Inferior parietal cortex (tissue), 1 donor: ENCODE measurements around the gene ADK.
"Not testable (repeated sequence)": the region's sequence is repeated elsewhere in the genome, so short reads cannot be mapped to it uniquely, and the experiment has no call there.

Experiments
- DNase-seq: peaks from one replicate; pipeline ENCODE4 v3.0.0-alpha.2; 2016; ENCODE audit errors: extremely low spot score

ADK gene

DNA sequence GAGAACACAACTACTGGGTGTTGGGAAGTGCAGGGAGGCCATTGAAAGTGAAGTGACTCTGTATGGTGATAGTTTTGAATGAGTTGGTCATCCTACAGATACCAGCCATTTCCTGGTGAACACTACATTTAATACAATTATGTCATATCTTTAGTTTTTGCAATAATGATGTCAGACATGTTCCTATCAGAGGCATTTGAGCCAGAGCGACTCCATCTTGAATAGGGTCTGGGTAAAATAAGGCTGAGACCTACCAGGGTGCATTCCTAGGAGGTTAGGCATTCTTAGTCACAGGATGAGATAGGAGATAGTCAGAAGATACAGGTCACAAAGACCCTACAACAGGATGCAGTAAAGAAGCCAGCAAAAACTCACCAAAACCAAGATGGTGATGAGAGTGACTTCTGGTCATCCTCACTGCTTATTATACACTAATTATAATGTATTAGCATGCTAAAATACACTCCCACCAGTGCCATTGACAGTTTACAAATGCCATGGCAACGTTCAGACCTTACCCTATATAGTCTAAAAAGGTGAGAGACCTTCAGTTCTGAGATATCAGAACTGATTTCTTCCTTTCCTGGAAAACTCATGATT lies 28.2 kb downstream of the ADK start:
- DNase-seq: no peak

DNA sequence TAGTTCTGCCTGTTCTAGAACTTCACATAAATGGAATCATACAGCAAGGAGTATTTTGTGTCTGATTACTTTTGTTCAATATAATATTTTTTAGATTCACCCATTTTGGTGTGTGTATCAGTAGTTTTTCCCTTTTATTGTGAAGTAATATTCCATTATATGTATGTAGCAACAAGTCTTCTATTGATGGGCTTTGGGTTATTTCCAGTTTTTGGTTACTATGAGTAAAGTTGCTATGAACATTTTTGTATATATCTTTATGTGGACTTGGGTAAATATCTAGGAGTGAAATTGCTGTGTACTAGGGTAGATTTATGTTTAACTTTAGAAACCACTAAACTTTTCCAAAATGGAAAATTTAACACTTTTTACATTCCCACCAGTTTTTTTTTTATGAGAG lies 35.7 kb downstream of the ADK start:
- no peak for DNase-seq

DNA sequence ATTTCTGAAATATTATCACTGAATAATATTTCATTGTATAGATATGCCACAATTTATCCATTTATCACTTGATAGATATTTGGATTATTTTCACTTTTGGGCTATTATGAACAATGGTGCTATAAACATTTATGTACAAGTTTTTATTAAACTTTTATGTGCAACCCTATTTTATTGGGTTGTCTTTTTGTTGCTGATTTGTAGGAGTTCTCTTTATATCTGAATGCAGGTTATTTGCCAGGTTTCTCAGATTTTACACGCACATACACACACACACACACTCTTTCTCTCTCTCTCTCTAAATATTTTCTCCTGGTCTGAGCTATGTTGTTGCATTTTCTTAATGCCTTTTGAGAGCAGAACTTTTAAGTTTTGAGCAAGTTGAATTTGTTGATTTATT lies 36.2 kb downstream of the ADK start:
- no peak for DNase-seq

DNA sequence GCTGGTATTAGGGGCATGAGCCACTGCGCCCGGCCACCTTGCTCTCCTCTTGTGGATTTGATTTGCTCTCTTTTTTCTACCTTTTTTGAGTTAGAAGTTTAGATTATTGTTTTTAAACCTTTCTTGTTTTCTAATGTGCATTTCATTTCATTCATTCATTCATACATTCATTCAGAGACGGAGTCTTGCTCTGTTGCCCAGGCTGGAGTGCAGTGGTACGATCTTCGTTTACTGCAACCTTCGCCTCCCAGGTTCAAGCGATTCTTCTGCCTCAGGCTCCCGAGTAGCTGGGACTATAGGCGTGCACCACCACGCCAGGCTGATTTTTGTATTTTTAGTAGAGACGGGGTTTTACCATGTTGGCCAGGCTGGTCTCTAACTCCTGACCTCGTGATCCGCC lies 37.6 kb downstream of the ADK start:
- not testable (repeated sequence) for DNase-seq

DNA sequence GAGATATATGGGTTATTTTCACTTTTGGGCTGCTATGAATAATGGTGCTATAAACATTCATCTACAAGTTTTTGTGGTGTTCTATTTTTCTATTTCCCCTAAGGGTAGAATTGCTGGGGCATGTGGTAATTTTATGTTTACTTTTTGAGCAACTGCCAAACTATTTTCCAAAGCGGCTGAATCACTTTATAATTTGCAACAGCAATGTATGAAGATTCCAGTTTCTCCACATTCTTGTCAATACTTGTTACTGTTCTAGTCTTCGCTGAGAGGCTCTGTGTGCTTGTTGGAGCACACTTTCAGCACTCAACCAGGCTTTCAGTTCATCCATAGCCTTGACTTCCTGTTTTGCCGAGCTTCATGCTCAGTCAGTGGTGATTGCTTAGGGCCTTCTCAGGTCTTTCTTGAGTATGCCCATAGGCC lies 39.0 kb downstream of the ADK start:
- peak; percentile 45 for DNase-seq

DNA sequence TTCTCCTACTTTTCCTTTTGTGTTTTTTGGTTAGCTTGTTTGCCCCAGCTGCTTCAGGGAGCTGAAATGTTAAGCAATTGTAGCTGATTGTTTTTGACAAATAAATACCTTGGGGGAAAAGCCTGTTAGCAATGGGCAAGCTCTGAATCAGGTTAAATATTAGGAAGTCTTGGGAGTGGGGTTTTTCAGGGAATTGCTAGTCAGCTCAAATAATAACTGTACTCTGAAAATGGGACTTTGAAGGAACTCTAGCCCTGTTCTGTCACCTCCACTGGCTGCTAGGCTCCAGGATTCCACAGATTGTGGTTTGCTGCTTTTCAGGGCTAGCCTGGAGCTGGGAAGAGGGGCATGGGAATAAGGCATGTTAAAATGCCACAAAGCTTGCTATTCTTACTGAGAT lies 39.5 kb downstream of the ADK start:
- DNase-seq: no peak

DNA sequence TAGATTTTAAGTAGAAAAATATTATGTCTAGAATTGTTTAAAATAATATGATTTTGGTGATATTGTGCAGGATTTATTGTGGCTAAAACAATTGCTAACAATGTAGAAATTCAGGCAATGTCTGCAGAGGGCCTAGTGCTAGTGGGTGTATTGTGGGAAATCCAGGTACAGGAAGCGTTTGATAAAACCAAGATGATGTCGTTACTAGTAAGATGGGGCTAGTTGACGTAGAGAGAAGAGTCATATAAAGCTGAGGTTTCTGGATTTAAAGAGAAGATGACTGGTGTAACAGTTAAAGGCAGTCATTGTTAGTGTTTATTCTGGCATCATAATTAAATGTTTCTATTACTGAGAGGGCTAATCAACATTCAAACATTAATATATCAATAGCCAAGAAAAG lies 43.5 kb downstream of the ADK start:
- DNase-seq: no peak

DNA sequence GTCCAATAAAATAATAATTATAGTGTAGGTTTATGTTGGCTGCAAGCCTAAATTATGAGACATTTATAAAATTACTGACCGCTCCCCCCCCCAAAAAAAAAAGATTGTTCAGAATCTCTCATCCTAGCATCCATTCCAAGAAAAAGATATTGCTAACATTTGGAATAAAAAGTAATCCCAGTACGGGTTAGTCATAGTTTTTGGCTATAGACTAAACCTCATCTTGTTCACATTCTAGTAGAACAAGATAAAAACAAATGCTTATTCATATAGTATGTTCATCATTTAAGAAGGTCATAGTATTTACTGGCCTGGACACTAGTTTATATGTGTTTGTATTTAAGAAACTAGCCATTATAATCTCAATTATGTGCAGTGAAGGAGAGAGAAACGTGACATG lies 44.0 kb downstream of the ADK start:
- no peak for DNase-seq

DNA sequence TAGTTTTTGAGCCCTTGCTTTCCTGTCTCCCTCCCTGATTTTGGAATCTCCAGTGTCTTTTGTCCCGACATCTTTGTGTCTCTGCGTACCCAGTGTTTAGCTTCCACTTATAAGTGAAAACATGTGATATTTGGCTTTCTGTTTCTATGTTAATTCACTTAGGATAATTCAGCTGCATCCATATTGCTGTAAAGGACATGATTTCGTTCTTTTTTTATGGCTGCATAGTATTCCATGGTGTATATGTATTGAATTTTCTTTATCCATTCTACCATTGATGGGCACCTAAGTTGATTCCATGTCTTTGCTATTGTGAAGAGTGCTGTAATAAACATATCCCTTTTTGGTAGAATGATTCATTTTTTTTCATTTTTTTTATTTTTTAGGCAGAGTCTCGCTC lies 48.3 kb downstream of the ADK start:
- DNase-seq: no peak

DNA sequence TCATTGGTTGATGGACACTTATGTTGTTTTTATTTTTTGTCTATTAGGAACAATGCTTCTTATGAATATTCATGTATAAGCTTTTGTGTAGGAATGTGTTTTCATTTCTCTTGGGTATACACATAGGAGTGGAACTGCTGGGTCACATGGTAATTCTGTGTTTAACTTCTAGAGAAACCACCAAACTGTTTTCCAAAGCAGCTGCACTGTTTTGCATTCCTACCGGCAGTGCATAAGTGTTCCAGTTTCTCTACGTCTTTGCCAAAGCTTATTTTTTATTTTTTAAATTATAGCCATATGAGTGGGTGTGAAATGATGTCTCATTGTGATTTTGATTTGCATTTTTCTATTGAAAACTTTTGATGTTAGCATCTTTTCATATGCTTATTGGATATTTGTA lies 51.3 kb downstream of the ADK start:
- no peak for DNase-seq

DNA sequence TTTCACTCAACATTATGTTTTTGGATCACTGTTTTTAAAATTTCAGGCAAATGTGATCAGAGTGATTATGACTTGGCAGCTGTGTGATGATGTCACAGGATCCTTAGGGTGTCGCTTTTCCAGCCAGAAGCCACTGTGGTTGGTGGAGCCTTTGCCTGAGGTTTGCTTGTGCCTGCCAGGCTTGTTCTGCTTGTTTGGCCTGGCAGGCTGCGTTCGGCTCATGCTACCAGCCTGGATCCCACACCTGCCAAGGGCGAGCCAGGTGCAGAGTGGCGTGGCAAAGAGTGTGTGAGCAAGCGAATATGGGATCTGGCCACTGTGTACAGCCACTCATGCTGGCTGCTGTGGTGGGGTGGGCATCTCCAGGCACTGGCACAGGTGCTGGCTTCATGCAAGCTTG lies 55.7 kb downstream of the ADK start:
- no peak for DNase-seq

DNA sequence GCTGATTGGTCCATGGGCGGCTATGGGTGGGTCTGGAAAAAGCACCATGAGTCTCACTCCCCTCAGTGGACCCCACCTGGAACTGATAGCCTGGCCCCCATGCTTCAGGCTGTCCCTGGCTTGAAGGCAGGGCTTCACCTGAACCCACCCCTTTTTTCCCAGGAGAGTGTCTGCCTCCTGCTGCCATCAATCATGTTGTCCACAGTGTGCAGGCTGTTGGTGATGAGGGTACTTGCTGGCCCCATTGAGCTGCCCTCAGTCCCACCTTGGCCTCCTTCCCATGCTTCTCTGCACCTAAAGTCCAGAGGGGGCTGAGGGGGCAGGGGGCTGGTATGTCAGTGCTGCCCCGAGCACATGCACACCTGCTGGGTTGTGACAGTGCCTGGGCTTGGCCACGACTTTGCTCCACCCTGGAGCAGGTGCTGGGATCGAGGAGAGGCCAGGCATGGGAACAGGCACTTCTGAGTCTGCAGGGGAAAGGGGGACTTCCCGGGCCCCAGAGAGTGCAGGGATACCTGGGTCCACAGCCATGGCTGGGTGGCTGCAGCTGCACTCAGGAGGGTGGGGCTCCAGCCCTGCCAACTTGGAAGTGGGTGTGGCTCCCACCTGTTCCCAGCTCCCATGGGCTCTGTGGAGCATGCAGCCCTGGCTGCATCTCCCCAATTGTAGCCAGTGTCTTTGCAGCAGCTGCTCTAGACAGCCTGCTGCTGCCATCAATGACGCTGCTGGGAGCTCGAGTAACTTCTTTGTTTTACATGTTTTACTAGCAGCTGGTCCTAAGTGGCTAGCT lies 56.9 kb downstream of the ADK start:
- DNase-seq: no peak

DNA sequence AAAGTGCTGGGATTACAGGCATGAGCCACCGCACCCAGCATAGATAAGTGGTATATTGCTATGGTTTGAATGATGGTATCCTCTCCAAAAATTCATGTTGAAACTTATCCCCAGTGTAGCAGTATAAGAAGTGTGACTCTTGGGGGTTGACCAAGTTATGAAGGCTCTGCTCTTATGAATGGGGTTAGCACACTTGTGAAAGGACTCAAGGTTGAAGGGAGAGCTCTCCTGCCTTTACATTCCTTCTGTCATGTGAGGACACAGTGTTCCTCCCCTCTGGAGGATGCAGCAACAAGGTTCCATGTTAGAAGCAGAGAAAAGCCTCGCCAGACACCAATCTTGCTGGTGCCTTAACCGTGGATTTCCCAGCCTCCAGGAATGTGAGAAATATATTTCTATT lies 58.0 kb downstream of the ADK start:
- DNase-seq: no peak

DNA sequence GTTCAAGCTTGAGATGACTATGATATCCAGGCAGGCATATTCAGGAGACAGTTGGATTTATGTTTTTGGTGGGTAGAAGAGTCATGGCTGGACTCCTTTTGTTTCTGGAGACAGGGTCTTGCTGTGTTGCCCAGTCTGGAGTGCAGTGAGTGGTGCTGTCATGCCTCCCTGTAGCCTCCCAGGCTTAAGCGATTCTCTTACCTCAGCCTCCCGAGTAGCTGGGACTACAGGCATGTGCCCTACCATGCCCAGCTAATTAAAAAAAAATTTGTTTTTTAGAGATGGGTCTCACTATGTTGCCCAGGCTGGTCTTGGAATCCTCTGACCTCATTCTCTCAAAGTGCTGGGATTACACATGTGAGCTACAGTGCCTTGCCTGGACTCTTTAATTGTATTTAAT lies 62.0 kb downstream of the ADK start:
- no peak for DNase-seq

DNA sequence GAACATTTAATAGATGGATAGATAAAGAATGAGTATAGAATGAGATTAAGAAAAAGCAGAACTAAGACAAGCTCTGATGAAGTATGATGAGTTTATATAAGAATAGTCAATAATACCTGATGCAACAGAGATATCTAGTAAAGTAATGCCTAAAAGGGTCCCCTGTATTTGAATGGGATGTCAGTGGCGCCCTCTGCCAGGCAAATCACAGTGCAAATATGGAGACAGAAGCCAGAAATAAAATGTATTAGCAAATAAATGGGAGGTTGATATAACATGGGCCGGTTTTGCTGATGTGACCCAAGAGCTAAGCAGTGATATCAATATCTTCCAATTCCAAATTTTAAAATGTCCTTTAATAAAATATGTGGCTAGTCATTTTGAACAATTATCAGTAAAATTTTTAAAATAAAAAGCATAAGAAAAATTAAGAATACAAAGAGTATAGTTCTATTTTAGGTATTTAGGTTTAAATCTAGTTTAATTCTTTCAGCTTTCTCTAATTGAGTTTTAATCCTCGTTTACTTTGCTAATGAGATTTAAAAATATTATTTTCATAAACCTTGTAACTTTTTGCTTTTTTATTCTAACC lies 62.6 kb downstream of the ADK start:
- no peak for DNase-seq

DNA sequence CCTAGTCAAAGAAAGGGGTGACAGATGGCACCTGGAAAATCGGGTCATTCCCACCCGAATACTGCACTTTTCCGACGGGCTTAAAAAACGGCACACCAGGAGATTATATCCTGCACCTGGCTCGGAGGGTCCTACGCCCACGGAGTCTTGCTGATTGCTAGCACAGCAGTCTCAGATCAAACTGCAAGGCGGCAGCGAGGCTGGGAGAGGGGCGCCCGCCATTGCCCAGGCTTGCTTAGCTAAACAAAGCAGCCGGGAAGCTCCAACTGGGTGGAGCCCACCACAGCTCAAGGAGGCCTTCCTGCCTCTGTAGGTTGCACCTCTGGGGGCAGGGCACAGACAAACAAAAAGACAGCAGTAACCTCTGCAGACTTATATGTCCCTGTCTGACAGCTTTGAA lies 66.1 kb downstream of the ADK start:
- DNase-seq: not testable (repeated sequence)

DNA sequence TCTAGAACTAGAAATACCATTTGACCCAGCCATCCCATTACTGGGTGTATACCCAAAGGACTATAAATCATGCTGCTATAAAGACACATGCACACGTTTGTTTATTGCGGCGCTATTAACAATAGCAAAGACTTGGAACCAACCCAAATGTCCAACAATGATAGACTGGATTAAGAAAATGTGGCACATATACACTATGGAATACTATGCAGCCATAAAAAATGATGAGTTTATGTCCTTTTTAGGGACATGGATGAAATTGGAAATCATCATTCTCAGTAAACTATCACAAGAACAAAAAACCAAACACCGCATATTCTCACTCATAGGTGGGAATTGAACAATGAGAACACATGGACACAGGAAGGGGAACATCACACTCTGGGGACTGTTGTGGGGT lies 71.4 kb downstream of the ADK start:
- not testable (repeated sequence) for DNase-seq

DNA sequence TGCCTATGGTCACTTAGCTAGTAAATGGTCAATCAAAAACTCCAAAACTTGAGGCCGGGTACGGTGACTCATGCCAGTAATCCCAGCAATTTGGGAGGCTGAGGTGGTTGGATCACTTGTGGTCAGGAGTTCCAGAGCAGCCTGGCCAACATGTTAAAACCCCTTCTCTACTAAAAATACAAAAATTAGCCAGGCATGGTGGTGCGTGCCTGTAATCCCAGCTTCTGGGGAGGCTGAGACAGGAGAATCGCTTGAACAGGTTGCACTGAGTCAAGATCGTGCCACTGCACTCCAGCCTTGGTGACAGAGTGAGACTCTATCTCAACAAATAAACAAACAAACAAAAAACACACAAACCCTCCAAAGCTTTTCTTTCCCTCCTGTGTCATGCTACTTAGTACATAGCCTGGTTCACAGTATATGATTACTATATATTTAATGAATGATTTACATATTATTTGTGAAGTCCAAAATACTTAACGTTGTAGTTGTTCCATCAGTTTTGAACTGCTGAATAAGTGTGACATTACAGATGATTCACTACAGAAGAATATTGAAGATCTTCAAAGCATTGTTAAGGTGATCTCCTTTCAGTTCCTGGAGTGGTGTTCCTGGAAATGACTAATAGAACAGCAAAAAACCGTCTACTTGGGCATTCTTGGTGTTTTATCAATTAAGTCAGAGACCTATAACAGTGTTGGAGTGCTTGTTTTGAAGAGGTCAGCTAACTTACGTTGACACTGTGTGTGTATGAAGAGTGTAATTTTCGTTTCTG lies 72.9 kb downstream of the ADK start:
- no peak for DNase-seq

DNA sequence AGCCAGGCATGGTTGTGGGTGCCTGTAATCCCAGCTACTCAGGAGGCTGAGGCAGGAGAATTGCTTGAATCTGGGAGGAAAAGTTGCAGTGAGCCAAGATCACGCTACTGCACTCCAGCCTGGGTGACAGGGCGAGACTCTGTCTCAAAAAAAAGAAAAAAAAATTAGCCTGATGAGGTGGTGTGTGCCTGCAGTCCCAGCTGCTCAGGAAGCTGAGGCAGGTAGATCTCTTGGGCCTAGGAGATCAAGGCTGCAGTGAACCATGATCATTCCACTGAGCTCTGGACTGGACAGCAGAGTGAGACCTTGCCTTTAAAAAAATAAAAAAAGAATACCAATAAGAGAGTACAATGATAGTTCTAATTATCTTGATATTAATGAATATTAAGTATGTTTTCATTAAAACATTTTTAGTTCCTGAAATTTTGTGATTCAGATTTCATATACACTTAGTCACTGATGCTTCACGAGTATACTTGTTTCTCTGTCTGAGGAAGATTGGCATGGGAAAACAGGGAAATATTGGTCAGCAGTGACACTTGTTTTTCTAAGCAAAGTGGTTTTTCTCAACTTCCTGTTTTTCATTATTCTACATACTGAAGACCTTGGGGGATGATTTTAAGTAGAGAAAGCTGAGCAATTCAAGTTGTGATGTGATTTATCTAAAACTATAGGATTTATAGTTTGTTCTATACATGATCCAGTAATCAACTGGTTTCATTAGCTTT lies 76.8 kb downstream of the ADK start:
- no peak for DNase-seq

DNA sequence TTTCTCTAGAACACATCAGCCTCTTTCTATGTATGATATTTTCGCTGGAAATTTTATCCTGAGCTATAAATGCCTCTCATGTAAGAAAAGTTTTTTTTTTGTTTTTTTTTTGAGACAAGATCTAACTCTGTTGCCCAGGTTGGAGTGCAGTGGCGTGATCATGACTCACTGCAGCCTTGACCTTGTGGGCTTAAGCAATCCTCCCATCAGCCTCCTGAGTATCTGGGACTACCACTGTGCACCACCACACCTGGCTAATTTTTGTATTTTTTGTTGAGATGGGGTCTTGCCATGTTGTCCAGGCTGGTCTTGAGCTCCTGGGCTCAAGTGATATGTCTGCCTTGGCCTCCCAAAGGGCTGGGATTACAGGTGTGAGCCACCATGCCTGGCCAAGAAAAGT lies 80.4 kb downstream of the ADK start:
- DNase-seq: no peak

DNA sequence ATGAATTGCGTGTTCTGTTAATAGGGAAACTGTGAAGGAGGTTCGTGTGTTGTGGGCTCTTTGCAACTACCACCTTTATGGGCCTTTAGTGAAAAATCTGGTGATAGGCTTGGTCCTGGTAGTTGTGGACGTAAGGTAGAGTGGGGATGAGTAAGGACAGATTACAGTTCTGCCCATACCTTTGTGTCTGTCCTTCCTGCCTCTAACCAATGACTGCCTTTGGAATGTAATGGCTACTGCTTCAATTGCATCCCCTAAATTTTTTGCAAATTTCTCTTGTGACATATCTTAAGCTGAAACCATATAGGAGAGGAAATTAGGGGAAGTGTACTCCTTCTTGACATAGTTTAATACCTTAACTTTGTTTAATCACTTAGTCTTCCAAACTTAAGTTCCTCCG lies 82.3 kb downstream of the ADK start:
- DNase-seq: no peak

DNA sequence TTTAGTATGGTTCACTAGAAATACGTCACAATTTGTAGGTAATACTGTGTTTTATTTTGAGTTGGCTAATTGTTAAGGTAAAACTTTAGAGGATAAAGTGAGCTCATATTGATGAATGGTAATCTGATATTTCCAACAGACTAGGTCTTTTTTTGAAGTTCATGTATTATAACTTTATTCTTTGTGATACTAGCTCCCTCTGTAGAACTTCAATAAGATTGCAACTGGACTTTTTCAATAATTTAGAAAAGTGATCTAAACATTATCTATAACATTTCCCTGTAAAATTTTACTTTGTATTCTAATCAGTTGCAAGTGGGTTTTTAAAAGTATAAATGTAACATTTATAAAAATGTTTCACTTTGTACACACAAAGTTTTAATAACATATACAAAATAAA lies 83.5 kb downstream of the ADK start:
- no peak for DNase-seq
